K562 (cell line): ENCODE data around the gene PRR7. TPM values are rescaled to one million over a fixed set of nuclear protein-coding genes. Genes with fewer than 3 reads are reported as not detected.
A peak's percentile ranks its signal among the peaks of the same experiment; 100 is the strongest.

Source experiments
- ATAC-seq: fragments of 200-7000 bp; cut with Tn5 transposase; 3 replicates; pipeline ENCODE4 v1.9.1; 2020; ENCODE audit warnings: moderate library complexity
- BruUV-seq: library from RNA; stranded (reverse); fragments of 400-500 nt; replicated peaks from 2 replicates; lab custom pipeline; 2021; lab: Mats Ljungman, UMichigan
- CTCF ChIA-PET: fragments of 300-600 bp; formaldehyde crosslinking; extraction: SDS; loops from one replicate; lab custom pipeline; 2021; ENCODE audit warnings: low intra/inter-chr PET ratio; lab: Yijun Ruan, JAX
- POLR2A ChIA-PET: fragments of 300-600, 350-650 bp; sonication (Branson Sonifier 250); formaldehyde crosslinking; extraction: SDS; loops from one replicate; lab custom pipeline; 2021; ENCODE audit warnings: antibody characterized with exemption, inconsistent platforms; lab: Yijun Ruan, JAX
- DNase-seq, 4 experiments: peaks; one replicate each; pipeline versions ENCODE4 v3.0.0 to v3.0.0-alpha.2; 2011 to 2018; ENCODE audit warnings: low spot score in 3 of 4, mixed read lengths in 3 of 4; ENCODE audit errors: extremely low read depth in 1 of 4
- FAIRE-seq: peaks from 2 replicates; lab custom pipeline; 2011; peaks lifted over from hg19 to GRCh38; lab: Jason Lieb, UNC
- H2AFZ ChIP-seq: 2 replicates; pipeline ENCODE4 v1.6.0; 2011; ENCODE audit warnings: low read depth, low read length, control low read depth, inconsistent platforms
- H3K27ac ChIP-seq: fragments of 200-600 bp; 3 replicates; pipeline ENCODE4 v1.8.0; 2011; ENCODE audit warnings: low read depth, mild to moderate bottlenecking, control low read depth, inconsistent platforms, low read length, moderate library complexity, mixed read lengths; ENCODE audit errors: extremely low read depth
- H3K27me3 ChIP-seq, 2 experiments: fragments of 300-600 bp in 1 of 2; 2 replicates in 1 of 2; 3 replicates in 1 of 2; pipeline versions ENCODE4 v1.6.0 to v1.8.0; 2011; ENCODE audit warnings: inconsistent platforms in 2 of 2, low read length in 2 of 2, mild to moderate bottlenecking in 1 of 2, mixed read lengths in 1 of 2, moderate library complexity in 1 of 2; ENCODE audit not compliant: control insufficient read depth in 2 of 2, insufficient read depth in 2 of 2
- H3K36me3 ChIP-seq: fragments of 300-600 bp; 3 replicates; pipeline ENCODE4 v1.8.0; 2011; ENCODE audit warnings: mild to moderate bottlenecking, low read length, inconsistent platforms; ENCODE audit not compliant: control insufficient read depth, insufficient read depth
- H3K4me1 ChIP-seq, 2 experiments: fragments of 200-600 bp in 1 of 2; replicated peaks in 1 of 2; 2 replicates in 1 of 2; 3 replicates in 1 of 2; pipeline versions ENCODE4 v1.5.1 to v1.8.0; 2011; ENCODE audit warnings: inconsistent platforms in 2 of 2, low read length in 2 of 2, mild to moderate bottlenecking in 1 of 2, mixed read lengths in 1 of 2, moderate library complexity in 1 of 2; ENCODE audit not compliant: control insufficient read depth in 2 of 2, insufficient read depth in 2 of 2
- H3K4me2 ChIP-seq: 2 replicates; pipeline ENCODE4 v1.6.1; 2011; ENCODE audit warnings: low read length, control low read depth, inconsistent platforms, mixed read lengths; ENCODE audit not compliant: insufficient read depth
- H3K4me3 ChIP-seq: fragments of 200-600 bp; sonication (generic), shearing (Covaris generic); 2 replicates; pipeline ENCODE4 v1.5.1; 2016; ENCODE audit warnings: control low read depth, inconsistent platforms
- H3K79me2 ChIP-seq: fragments of 200-600 bp; 3 replicates; pipeline ENCODE4 v1.8.0; 2011; ENCODE audit warnings: low read length, inconsistent platforms; ENCODE audit not compliant: control insufficient read depth, insufficient read depth
- H3K9ac ChIP-seq, 2 experiments: 2 replicates each; pipeline versions ENCODE4 v1.6.0 to v1.6.1; 2011; ENCODE audit warnings: low read depth in 2 of 2, low read length in 2 of 2, control low read depth in 1 of 2, inconsistent platforms in 1 of 2, mild to moderate bottlenecking in 1 of 2, mixed read lengths in 1 of 2; ENCODE audit not compliant: insufficient read depth in 1 of 2
- H3K9me1 ChIP-seq: one replicate; pipeline ENCODE4 v1.6.0; 2011; ENCODE audit warnings: inconsistent platforms, mild to moderate bottlenecking, low read length, moderate library complexity; ENCODE audit not compliant: control insufficient read depth, insufficient read depth
- H3K9me3 ChIP-seq: replicated peaks from 2 replicates; pipeline ENCODE4 v1.5.1; 2011; ENCODE audit warnings: low read depth, low read length, inconsistent platforms; ENCODE audit not compliant: control insufficient read depth, insufficient read depth
- H4K20me1 ChIP-seq: replicated peaks from 2 replicates; pipeline ENCODE4 v1.6.1; 2011; ENCODE audit warnings: low read length, inconsistent platforms, mixed read lengths; ENCODE audit not compliant: control insufficient read depth, insufficient read depth
- POLR2A ChIP-seq: fragments of 450-650 bp; conservative IDR thresholded peaks from 2 replicates; pipeline ENCODE4 v1.6.1; 2016
- POLR2AphosphoS5 ChIP-seq: IDR thresholded peaks from 2 replicates; pipeline ENCODE4 v1.6.1; 2011; ENCODE audit warnings: mild to moderate bottlenecking, low read depth, low read length, moderate library complexity; ENCODE audit not compliant: control insufficient read depth, insufficient read depth
- POLR2B ChIP-seq: fragments of 450-650 bp; IDR thresholded peaks from 2 replicates; pipeline ENCODE4 v1.6.1; 2018; ENCODE audit warnings: low read depth; ENCODE audit not compliant: partially characterized antibody
- POLR2G ChIP-seq: fragments of 200-400 bp; formaldehyde crosslinking; IDR thresholded peaks from 2 replicates; pipeline ENCODE4 v1.6.1; 2017; ENCODE audit warnings: low read depth, mild to moderate bottlenecking, antibody characterized with exemption, low read length, moderate library complexity
- RBFOX2 ChIP-seq: fragments of 200-400 bp; formaldehyde crosslinking; IDR thresholded peaks from 2 replicates; pipeline ENCODE4 v1.6.1; 2017; ENCODE audit warnings: low read depth, mild to moderate bottlenecking, low read length, moderate library complexity
- RBM22 ChIP-seq: fragments of 200-400 bp; formaldehyde crosslinking; IDR thresholded peaks from 2 replicates; pipeline ENCODE4 v1.6.1; 2018; ENCODE audit warnings: low read length, low read depth; ENCODE audit not compliant: poor library complexity, severe bottlenecking
- SUPT5H ChIP-seq: fragments of 450-650 bp; IDR thresholded peaks from 2 replicates; pipeline ENCODE4 v1.6.1; 2016
- TBL1XR1 ChIP-seq, 2 experiments: IDR thresholded peaks; 2 replicates each; pipeline ENCODE4 v1.6.1; 2012; ENCODE audit warnings: improper control_type of control experiment in 2 of 2, low read length in 2 of 2, mild to moderate bottlenecking in 1 of 2
- U2AF1 ChIP-seq: fragments of 200-400 bp; formaldehyde crosslinking; optimal IDR thresholded peaks from 2 replicates; pipeline ENCODE3; 2017; ENCODE audit warnings: mild to moderate bottlenecking, low read depth, low read length, moderate library complexity
- ZBTB33 ChIP-seq: sonication (generic); formaldehyde crosslinking; IDR thresholded peaks from 2 replicates; pipeline ENCODE4 v1.8.1; 2023; ENCODE audit warnings: mild to moderate bottlenecking, missing genetic modification reagents
- WGBS: fragments of 100-300 bp; shearing (Covaris generic); methylation state at CpG from one replicate; pipeline ENCODE4 v1.1.6; 2016; ENCODE audit warnings: low coverage, mixed read lengths; ENCODE audit not compliant: insufficient coverage; ENCODE audit errors: missing lambda C conversion rate; 5-methylcytosine and 5-hydroxymethylcytosine counted together
- in situ Hi-C: fragments of 300-500 bp; cut with MboI; formaldehyde crosslinking; loops from 4 replicates; pipeline ENCODE4 v1.15.0; 2018; ENCODE audit warnings: inconsistent platforms, mixed read lengths
- intact Hi-C: fragments of 100-400 bp; cut with micrococcal nuclease; formaldehyde crosslinking; loops from 2 replicates; pipeline ENCODE4 v1.14.2; 2022
- polyA plus RNA-seq, 8 experiments: library from polyadenylated mRNA; depleted of rRNA in 4 of 8; stranded (reverse) in 5 of 8; unstranded in 3 of 8; fragments of >200 nt; fragmentation: Nextera tagmentation in 2 of 8; fragmentation: Illumina TruSeq in 1 of 8; extraction: Ambion mirVana in 2 of 8; extraction: Trizol in 1 of 8; gene quantifications; 2 replicates each; pipeline versions ENCODE4 v1.2.1 to v1.2.3, GENCODE V29; 2011 to 2014; ENCODE audit warnings: inconsistent platforms in 1 of 8, missing spikeins in 1 of 8
- total RNA-seq, 7 experiments: library from RNA; depleted of rRNA in 6 of 7; stranded (reverse); fragments of >200 nt in 6 of 7; fragmentation: Illumina TruSeq in 2 of 7; extraction: Trizol in 2 of 7; gene quantifications; 2 replicates each; pipeline versions ENCODE4 v1.2.1 to v1.2.3, GENCODE V29; 2011 to 2021; ENCODE audit warnings: low replicate concordance in 1 of 7

The PRR7 gene
- total and polyA plus RNA-seq, 9 of the 15 experiments (the other 6 are each of a cell fraction or from before 2014, with no cell fraction given) = 0.80 to 11.3 (median 10.4) TPM; not detected in 4

GRCh38 chr5:177438468-177438867 lies 8.1 kb upstream of the PRR7 start:
- ATAC-seq = peak; percentile 8
- no peaks in the 10 kb centered on the region for H3K9me3 ChIP-seq
- DNase-seq = no peak
- H3K9me1 ChIP-seq = no peaks in the 10 kb centered on the region
- ChIA-PET CTCF (no interaction called here), POLR2A (interaction anchor here (1.0 to 2.7 kb wide), 3 partner anchors 11 to 50 kb away, joined by 3 to 12 read pairs (median 7); no protein-coding TSS in a partner anchor)
- FAIRE-seq = no peak
- BruUV-seq = no TSS peak
- intact Hi-C loops = no loop called here
- H3K27ac ChIP-seq = no peak overlapping the region
- no peaks in the 10 kb centered on the region for H3K27me3 ChIP-seq
- H3K4me2 ChIP-seq = no peak overlapping the region
- H2AFZ ChIP-seq = no peak overlapping the region
- H4K20me1 ChIP-seq = peaks cover 8% of the 10 kb centered on the region; the same call in 1 of the 2 replicates
- in situ Hi-C loops = no loop called here
- peaks cover 94% of the 10 kb centered on the region; the same call in 2 of the 3 replicates for H3K36me3 ChIP-seq
- peak overlapping the region in 1 of 2 experiments; percentile 47; a peak in 2 of 4 replicates for H3K9ac ChIP-seq
- 88% methylated on average over 7 of the region's 10 CpGs for WGBS
- no peak overlapping the region for H3K4me3 ChIP-seq
- peaks cover 0 to 29% of the 10 kb centered on the region in 2 experiments; a peak in 2 of 5 replicates for H3K4me1 ChIP-seq
- TF ChIP-seq TBL1XR1 (IDR thresholded peaks at IDR 0.05; ENCODE audit: low read length in 2 of 2) (no peak), POLR2A (peak; percentile 68), U2AF1 (no peak), POLR2B (peak; percentile 65), POLR2AphosphoS5 (peak; percentile 55; the same call in 1 of the 2 replicates), RBFOX2 (peak; percentile 59), POLR2G (peak; percentile 72), ZBTB33 (0 out of 2 replicates have a peak, but pooled peaks have one; percentile 31), SUPT5H (peak; percentile 59), RBM22 (peak; percentile 43)
- no peaks in the 10 kb centered on the region for H3K79me2 ChIP-seq
